GM12878 (cell line): ENCODE measurements around the gene EPB41L2. TPM values are rescaled to one million over a fixed set of nuclear protein-coding genes. Genes with fewer than 3 reads are reported as not detected.

Experiments
- ATAC-seq: fragments of 200-7000 bp; cut with Tn5 transposase; 3 replicates; pipeline ENCODE4 v1.9.1; 2020; ENCODE audit warnings: mild to moderate bottlenecking, moderate library complexity
- BruUV-seq: library from RNA; stranded (reverse); fragments of 400-500 nt; replicated peaks from 2 replicates; lab custom pipeline; 2021; lab: Mats Ljungman, UMichigan
- CTCF ChIA-PET: fragments of 300-600 bp; sonication (Branson Sonifier 250); formaldehyde crosslinking; extraction: SDS; loops from one replicate; lab custom pipeline; 2021; ENCODE audit warnings: inconsistent platforms; lab: Yijun Ruan, JAX
- POLR2A ChIA-PET: fragments of 350-600 bp; formaldehyde crosslinking; extraction: SDS; loops from one replicate; lab custom pipeline; 2021; ENCODE audit warnings: inconsistent platforms; lab: Charles Lee
- RAD21 ChIA-PET: fragments of 300-600 bp; sonication (Branson Sonifier 250); formaldehyde crosslinking; loops from one replicate; lab custom pipeline; 2023; ENCODE audit warnings: antibody characterized with exemption; ENCODE audit not compliant: unreplicated experiment; lab: Charles Lee
- SMC1A ChIA-PET: fragments of 300-600 bp; sonication (Branson Sonifier 250); formaldehyde crosslinking; loops from one replicate; lab custom pipeline; 2023; ENCODE audit not compliant: unreplicated experiment, uncharacterized antibody; lab: Charles Lee
- DNase-seq: peaks from one replicate; pipeline ENCODE4 v3.0.0-alpha.2; 2011; ENCODE audit warnings: low read depth, low spot score
- FAIRE-seq: peaks from 3 replicates; lab custom pipeline; 2011; peaks lifted over from hg19 to GRCh38; lab: Jason Lieb, UNC
- H2AFZ ChIP-seq: 2 replicates; pipeline ENCODE4 v1.6.0; 2011; ENCODE audit warnings: low read depth, low read length, control low read depth; ENCODE audit not compliant: control insufficient read depth
- H3K27ac ChIP-seq: 2 replicates; pipeline ENCODE4 v1.5.1; 2011; ENCODE audit warnings: control low read depth; ENCODE audit not compliant: control insufficient read depth, insufficient read depth
- H3K27me3 ChIP-seq, 2 experiments: replicated peaks in 1 of 2; 2 replicates each; pipeline versions ENCODE4 v1.6.0 to v1.6.1; 2011; ENCODE audit warnings: low read length in 1 of 2; ENCODE audit not compliant: control insufficient read depth in 2 of 2, insufficient read depth in 2 of 2
- H3K36me3 ChIP-seq, 2 experiments: 2 replicates each; pipeline ENCODE4 v1.5.1; 2011; ENCODE audit warnings: low read length in 1 of 2; ENCODE audit not compliant: control insufficient read depth in 2 of 2, insufficient read depth in 2 of 2
- H3K4me1 ChIP-seq: 2 replicates; pipeline ENCODE4 v1.6.1; 2011; ENCODE audit warnings: mild to moderate bottlenecking, low read length, moderate library complexity, mixed read lengths; ENCODE audit not compliant: control insufficient read depth, insufficient read depth
- H3K4me2 ChIP-seq: 2 replicates; pipeline ENCODE4 v1.6.0; 2011; ENCODE audit warnings: control low read depth; ENCODE audit not compliant: control insufficient read depth, insufficient read depth
- H3K4me3 ChIP-seq: fragments of 200-600 bp; sonication (generic); 2 replicates; pipeline ENCODE4 v1.5.1; 2016
- H3K79me2 ChIP-seq: 2 replicates; pipeline ENCODE4 v1.6.0; 2011; ENCODE audit warnings: low read length; ENCODE audit not compliant: control insufficient read depth, insufficient read depth
- H3K9ac ChIP-seq: 2 replicates; pipeline ENCODE4 v1.8.0; 2011; ENCODE audit warnings: low read length, control low read depth, mixed read lengths; ENCODE audit not compliant: control insufficient read depth, insufficient read depth
- H3K9me3 ChIP-seq: replicated peaks from 3 replicates; pipeline ENCODE4 v1.5.1; 2011; ENCODE audit warnings: mild to moderate bottlenecking, low read length; ENCODE audit not compliant: control insufficient read depth, insufficient read depth
- H4K20me1 ChIP-seq: 2 replicates; pipeline ENCODE4 v1.6.0; 2011; ENCODE audit not compliant: control insufficient read depth, insufficient read depth
- ATF2 ChIP-seq: IDR thresholded peaks from 2 replicates; pipeline ENCODE4 v1.6.1; 2012; ENCODE audit warnings: low read length, inconsistent platforms
- ATF7 ChIP-seq: fragments of 450-650 bp; IDR thresholded peaks from 2 replicates; pipeline ENCODE4 v1.6.1; 2016; ENCODE audit warnings: low read depth, mild to moderate bottlenecking
- BCL11A ChIP-seq: IDR thresholded peaks from 2 replicates; pipeline ENCODE4 v1.6.1; 2011; ENCODE audit warnings: low read depth, low read length
- CHD2 ChIP-seq: IDR thresholded peaks from 2 replicates; pipeline ENCODE4 v1.6.1; 2011; ENCODE audit warnings: low read depth, low read length, improper control_type of control experiment, borderline replicate concordance
- HDAC2 ChIP-seq: fragments of 200-600 bp; sonication (generic); IDR thresholded peaks from 2 replicates; pipeline ENCODE4 v1.6.1; 2017
- JUND ChIP-seq: IDR thresholded peaks from 2 replicates; pipeline ENCODE4 v1.6.1; 2012; ENCODE audit warnings: low read depth, mild to moderate bottlenecking, low read length, improper control_type of control experiment, moderate library complexity
- MTA3 ChIP-seq: IDR thresholded peaks from 2 replicates; pipeline ENCODE4 v1.6.1; 2012; ENCODE audit warnings: low read length, inconsistent platforms, borderline replicate concordance
- MYB ChIP-seq: fragments of 150-350 bp; IDR thresholded peaks from 2 replicates; pipeline ENCODE4 v1.6.1; 2014; ENCODE audit warnings: mild to moderate bottlenecking, low read depth, low read length, borderline replicate concordance
- PAX8 ChIP-seq: fragments of 450-650 bp; IDR thresholded peaks from 2 replicates; pipeline ENCODE4 v1.6.1; 2017; ENCODE audit warnings: mild to moderate bottlenecking, moderate library complexity
- POU2F2 ChIP-seq: IDR thresholded peaks from 3 replicates; pipeline ENCODE4 v1.6.1; 2011; ENCODE audit warnings: low read depth, mild to moderate bottlenecking, low read length, borderline replicate concordance
- RAD51 ChIP-seq: fragments of 450-650 bp; IDR thresholded peaks from 2 replicates; pipeline ENCODE4 v1.6.1; 2016; ENCODE audit warnings: moderate library complexity, mild to moderate bottlenecking, inconsistent platforms
- RELA ChIP-seq: fragments of 450-650 bp; IDR thresholded peaks from 2 replicates; pipeline ENCODE4 v1.8.0; 2014; ENCODE audit warnings: borderline replicate concordance; ENCODE audit not compliant: partially characterized antibody
- TBL1XR1 ChIP-seq: IDR thresholded peaks from 2 replicates; pipeline ENCODE4 v1.6.1; 2012; ENCODE audit warnings: low read depth, low read length, improper control_type of control experiment
- TCF3 ChIP-seq: IDR thresholded peaks from 2 replicates; pipeline ENCODE4 v1.6.1; 2012; ENCODE audit warnings: low read depth, mild to moderate bottlenecking, low read length, borderline replicate concordance; ENCODE audit not compliant: insufficient read depth
- ZBTB11 ChIP-seq: fragments of 450-650 bp; formaldehyde crosslinking; IDR thresholded peaks from 2 replicates; pipeline ENCODE4 v1.5.0; 2022; ENCODE audit warnings: mild to moderate bottlenecking, missing genetic modification characterization
- ZNF592 ChIP-seq: fragments of 450-650 bp; IDR thresholded peaks from 2 replicates; pipeline ENCODE4 v1.6.1; 2017; ENCODE audit warnings: mild to moderate bottlenecking, moderate library complexity
- ZSCAN29 ChIP-seq: fragments of 450-650 bp; IDR thresholded peaks from 2 replicates; pipeline ENCODE4 v1.6.1; 2017; ENCODE audit warnings: mild to moderate bottlenecking, moderate library complexity
- WGBS: methylation state at CpG from one replicate; pipeline ENCODE4 v1.1.6; 2016; ENCODE audit warnings: low lambda C conversion rate; ENCODE audit not compliant: insufficient replicate concordance, insufficient coverage; ENCODE audit errors: missing lambda C conversion rate; 5-methylcytosine and 5-hydroxymethylcytosine counted together
- in situ Hi-C: fragments of 300-500 bp; cut with MboI; formaldehyde crosslinking; loops from 9 replicates; pipeline ENCODE4 v1.14.3; 2018; ENCODE audit warnings: mixed read lengths
- intact Hi-C: fragments of 100-400 bp; cut with micrococcal nuclease; formaldehyde crosslinking; loops from one replicate; pipeline ENCODE4 v1.14.2; 2022; ENCODE audit not compliant: unreplicated experiment
- polyA plus RNA-seq, 11 experiments: library from polyadenylated mRNA; depleted of rRNA in 4 of 11; unstranded in 6 of 11; stranded (reverse) in 5 of 11; fragments of >200 nt; fragmentation: Nextera tagmentation in 4 of 11; fragmentation: Illumina TruSeq in 1 of 11; extraction: Ambion mirVana in 4 of 11; extraction: Trizol in 1 of 11; gene quantifications; 1 replicate in 1 of 11; 2 replicates in 10 of 11; pipeline versions ENCODE4 v1.2.1 to v1.2.3, GENCODE V29; 2011 to 2016; ENCODE audit warnings: inconsistent platforms in 2 of 11, missing spikeins in 2 of 11, low read depth in 1 of 11
- total RNA-seq, 4 experiments: library from RNA; depleted of rRNA in 3 of 4; stranded (reverse); fragments of >200 nt in 3 of 4; fragmentation: Illumina TruSeq in 1 of 4; extraction: Trizol in 1 of 4; gene quantifications; 2 replicates each; pipeline versions ENCODE4 v1.2.1 to v1.2.3, GENCODE V29; 2013 to 2021

Gene EPB41L2
- total and polyA plus RNA-seq, 10 of the 15 experiments (the other 5 are each of a cell fraction or from before 2014, with no cell fraction given), result 7.4 to 41.6 (median 19.0) TPM

DNA sequence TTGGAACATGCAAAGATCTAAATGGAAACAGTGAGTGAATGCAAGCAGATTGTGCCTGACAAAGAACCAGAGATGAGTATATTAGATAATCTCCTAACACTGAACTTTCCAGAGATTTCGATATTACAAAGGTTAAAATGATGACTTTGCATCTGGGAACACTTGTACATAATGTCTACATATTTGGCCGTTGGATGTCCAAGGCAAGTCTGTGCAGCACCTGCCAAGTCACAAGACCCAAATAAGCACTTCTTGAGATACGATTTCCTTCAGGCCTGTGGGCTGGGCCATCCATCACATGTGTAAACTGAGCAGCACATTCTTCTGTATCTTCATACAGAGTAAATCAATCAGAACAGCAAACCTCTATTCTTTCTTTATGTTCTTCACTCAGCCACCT, 268.3 kb downstream of the EPB41L2 start:
- SMC1A ChIA-PET, result no interaction called here
- in situ Hi-C loops, result no loop called here
- POLR2A ChIA-PET, result no interaction called here
- ATAC-seq, result no peak
- CTCF ChIA-PET, result no interaction called here
- intact Hi-C loops, result no loop called here
- RAD21 ChIA-PET, result no interaction called here
- Histone ChIP-seq H3K9ac (no peak overlapping the region), H3K4me2 (no peak overlapping the region), H3K9me3 (no peaks in the 10 kb centered on the region), H2AFZ (no peak overlapping the region)
- FAIRE-seq, result no peak
- WGBS, result 4% methylated on average over 3 of the region's 3 CpGs
- no peak for DNase-seq
- BruUV-seq, result no TSS peak
- TF ChIP-seq RELA (no peak), ATF7 (no peak), RAD51 (no peak), TCF3 (no peak), ZBTB11 (no peak), HDAC2 (no peak), MTA3 (no peak), ATF2 (no peak), CHD2 (no peak), ZSCAN29 (no peak), BCL11A (no peak), MYB (no peak), PAX8 (no peak), JUND (no peak), ZNF592 (no peak), TBL1XR1 (no peak), POU2F2 (no peak)
- TF ChIP-seq, all 136 proteins: peak for 0
- no peaks in the 10 kb centered on the region for H3K36me3 ChIP-seq
- H3K27ac ChIP-seq, result no peak overlapping the region
- H4K20me1 ChIP-seq, result no peaks in the 10 kb centered on the region
- H3K4me3 ChIP-seq, result no peak overlapping the region
- H3K4me1 ChIP-seq, result no peaks in the 10 kb centered on the region
- H3K79me2 ChIP-seq, result no peaks in the 10 kb centered on the region
- no peaks in the 10 kb centered on the region for H3K27me3 ChIP-seq
